Esophagus mucosa (tissue), 1 donor: ENCODE results near the gene BIVM. TPM values are rescaled to one million over a fixed set of nuclear protein-coding genes. Genes with fewer than 3 reads are reported as not detected.

Experiments used
- ATAC-seq: fragments of 200-7000 bp; cut with Tn5 transposase; one replicate; pipeline ENCODE4 v1.9.1; 2020
- total RNA-seq: library from RNA; stranded (reverse); gene quantifications from one replicate; pipeline ENCODE4 v1.2.4, GENCODE V29; 2023
- donor health status: DM: yes; HTN: yes; CAD: no.

The BIVM gene
- total RNA-seq, 1 donor from 2014 or later: 5.5 TPM

GRCh38 chr13:102845630-102846260 lies 46.8 kb downstream of the BIVM start, which contains the start of gene ERCC5:
Gene ERCC5, plus strand, starts transcription at chr13:102846032. Its CDS starts 235 bp downstream, at chr13:102846267.
- peak; percentile 95 for ATAC-seq

DNA sequence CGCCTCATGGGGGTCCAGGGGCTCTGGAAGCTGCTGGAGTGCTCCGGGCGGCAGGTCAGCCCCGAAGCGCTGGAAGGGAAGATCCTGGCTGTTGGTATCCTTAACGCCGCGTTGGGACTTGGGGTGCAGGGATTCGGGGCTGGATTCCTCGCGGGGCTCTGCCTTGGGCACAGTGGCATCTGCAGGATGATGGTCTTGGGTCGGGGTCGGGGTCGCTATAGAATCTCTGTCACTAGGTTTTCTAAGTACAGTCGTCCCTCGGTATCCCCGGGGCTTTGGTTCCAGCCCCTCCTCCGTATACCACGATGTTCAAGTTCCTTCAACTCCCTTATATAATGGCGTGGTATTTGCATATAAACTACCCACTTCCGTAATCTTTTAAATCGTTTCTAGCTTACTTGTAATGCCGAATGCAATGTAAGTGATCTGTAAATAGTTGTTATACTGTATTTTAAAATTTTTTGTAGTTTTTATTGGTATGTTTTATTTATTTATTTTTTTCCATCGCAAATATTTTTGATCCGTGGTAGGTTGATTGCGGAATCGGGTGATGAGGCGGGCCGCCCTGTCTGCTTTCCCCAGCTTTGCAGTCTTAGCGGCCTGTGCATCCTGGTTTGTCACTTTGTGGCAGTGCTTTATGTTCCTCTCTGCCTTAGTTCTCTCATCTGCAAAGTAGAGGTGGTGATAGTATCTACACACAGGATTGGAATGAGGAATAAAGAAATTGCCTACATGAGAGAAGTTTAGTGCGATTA lies 47.5 kb downstream of the BIVM start:
- ATAC-seq: peak; percentile 54

GRCh38 chr13:102847272-102848234 lies 48.6 kb downstream of the BIVM start:
- ATAC-seq: no peak

GRCh38 chr13:102848956-102849355 lies 50.0 kb downstream of the BIVM start:
- ATAC-seq: no peak

- ATAC-seq: no peak
These were observed 53.6 kb downstream of the BIVM start for GRCh38 chr13:102852556-102852955.

GRCh38 chr13:102854675-102855074 lies 55.8 kb downstream of the BIVM start:
- no peak for ATAC-seq

GRCh38 chr13:102856557-102856956 lies 57.6 kb downstream of the BIVM start:
- no peak for ATAC-seq

GRCh38 chr13:102862624-102863210 lies 63.8 kb downstream of the BIVM start:
- ATAC-seq: no peak

GRCh38 chr13:102863590-102863989 lies 64.7 kb downstream of the BIVM start:
- peak; percentile 43 for ATAC-seq

DNA sequence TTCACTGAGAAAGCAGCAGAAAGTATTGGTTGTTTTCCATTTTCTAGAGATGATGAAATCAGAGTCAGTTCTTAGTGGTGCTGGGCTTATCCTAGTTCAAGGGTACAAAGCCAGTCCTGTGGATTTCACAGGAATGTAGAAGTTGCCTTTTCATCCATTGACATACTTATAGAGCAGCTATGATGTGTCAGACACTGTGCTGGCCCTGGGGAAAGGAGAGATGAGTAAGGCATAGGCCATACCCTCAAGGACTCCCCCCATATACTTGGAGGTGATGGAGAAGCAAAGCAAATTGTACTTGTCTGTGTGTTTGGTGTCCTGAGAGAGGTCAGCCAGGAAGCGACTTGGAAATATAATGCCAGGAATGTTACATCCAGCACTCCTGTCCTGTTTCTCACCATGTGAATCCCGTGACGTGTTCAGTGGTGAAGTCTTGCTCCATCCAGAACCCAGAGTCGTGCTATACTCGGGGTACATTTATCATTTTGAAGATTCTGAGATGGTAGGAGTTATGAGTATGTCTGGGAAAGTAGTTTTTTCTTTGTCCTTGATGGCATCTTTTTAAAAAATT lies 69.5 kb downstream of the BIVM start:
- ATAC-seq: no peak

- ATAC-seq: no peak
These were observed 71.2 kb downstream of the BIVM start for GRCh38 chr13:102869948-102870676.

DNA sequence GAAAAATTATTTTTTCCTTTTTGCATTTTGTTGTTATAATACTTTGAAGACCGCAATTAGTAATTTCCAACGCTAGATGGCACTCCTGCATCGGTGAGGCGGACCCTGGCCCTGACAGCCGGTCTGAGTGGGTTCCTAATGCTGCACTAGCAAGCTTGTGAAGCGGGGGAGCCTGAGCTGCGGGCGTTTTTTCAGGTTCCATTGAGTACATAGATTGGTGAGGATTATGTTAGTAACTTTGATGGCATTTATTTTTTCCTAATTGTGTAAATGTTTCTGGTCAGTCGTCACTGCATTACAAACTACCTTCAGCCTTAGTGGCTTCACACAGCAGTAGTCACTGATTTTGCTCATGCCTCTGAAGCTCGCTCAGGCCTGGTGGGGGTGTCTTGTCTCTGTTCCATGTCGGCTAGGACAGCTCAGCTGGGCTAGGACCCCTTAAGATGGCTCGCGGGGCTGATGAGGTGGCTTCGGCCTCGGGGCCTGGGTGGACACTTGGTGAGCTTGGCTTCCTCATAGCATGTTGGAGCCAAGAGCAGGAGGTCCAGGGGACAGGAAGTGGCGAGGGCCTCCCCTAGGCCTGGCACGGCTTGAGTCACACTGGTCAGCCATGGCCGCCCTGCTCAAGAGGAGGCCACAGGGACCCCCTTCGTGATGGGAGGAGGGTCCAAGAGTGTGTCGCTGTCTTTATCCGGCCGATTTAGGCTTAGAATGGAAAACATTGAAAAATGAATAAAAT lies 71.9 kb downstream of the BIVM start:
- peak; percentile 58 for ATAC-seq

GRCh38 chr13:102872131-102872530 lies 73.2 kb downstream of the BIVM start:
- no peak for ATAC-seq

DNA sequence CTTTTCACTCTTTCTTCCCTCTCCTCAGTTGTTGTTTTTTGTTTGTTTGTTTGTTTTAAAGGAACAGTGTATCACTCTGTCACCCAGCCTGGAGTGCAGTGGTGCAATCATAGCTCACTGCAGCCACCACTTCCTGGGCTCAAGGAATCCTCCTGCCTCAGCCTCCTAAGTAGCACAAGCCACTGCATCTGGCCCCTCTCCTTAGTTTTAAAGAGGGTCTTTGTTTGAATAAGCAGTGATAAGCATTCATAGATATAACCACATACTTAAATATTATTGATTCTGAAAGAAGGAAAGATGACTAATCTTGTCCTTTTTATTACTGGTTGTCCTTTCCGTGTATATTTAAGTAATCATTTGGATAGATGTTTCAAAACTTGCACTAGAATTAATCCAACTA lies 73.6 kb downstream of the BIVM start:
- no peak for ATAC-seq

- no peak for ATAC-seq
These were observed 74.7 kb downstream of the BIVM start for GRCh38 chr13:102873653-102874052.

GRCh38 chr13:102875256-102875655 lies 76.3 kb downstream of the BIVM start:
- ATAC-seq: no peak

DNA sequence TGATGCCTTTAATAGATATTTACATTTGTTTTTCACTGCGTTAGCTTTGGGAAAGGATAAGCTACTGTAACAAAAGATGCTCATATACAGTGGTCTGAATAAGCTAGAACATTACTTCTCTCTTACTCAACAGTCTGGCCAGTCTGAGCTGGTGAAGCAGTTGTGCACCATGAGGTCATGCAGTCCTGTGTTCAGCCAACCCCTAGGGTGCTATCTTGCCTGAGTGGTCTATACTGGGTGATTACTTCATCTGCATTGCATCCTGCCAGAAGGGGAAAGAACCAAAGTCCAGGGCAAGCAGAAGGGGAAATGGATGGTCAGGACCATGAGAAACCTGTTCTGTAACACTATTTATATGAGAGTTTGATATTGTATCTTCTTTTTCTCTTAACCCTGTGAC lies 78.4 kb downstream of the BIVM start:
- ATAC-seq: no peak

DNA sequence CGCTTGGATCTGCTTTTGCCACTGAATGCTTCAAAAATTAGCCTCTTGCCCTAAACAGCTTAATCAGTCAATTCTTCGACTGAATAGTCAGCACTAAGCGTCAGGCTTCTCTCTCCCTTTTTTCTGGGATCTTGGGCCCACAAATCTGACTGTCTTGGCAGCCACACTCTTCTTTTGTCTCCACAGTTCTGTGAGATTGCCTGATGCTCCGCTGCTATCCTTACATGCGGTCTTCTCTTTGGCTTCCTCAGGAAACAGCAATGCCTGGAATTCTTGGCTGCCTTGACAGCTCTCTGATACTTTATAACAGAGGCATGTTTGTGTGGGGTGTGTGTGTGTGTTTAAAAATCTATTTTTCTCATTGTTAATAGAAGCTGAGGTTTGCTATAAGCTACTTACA lies 79.6 kb downstream of the BIVM start:
- ATAC-seq: no peak

- ATAC-seq: no peak
These were observed 81.0 kb downstream of the BIVM start for GRCh38 chr13:102879793-102880499.
